ENCODE measurements around the gene FEZ2.

FEZ2 gene

DNA sequence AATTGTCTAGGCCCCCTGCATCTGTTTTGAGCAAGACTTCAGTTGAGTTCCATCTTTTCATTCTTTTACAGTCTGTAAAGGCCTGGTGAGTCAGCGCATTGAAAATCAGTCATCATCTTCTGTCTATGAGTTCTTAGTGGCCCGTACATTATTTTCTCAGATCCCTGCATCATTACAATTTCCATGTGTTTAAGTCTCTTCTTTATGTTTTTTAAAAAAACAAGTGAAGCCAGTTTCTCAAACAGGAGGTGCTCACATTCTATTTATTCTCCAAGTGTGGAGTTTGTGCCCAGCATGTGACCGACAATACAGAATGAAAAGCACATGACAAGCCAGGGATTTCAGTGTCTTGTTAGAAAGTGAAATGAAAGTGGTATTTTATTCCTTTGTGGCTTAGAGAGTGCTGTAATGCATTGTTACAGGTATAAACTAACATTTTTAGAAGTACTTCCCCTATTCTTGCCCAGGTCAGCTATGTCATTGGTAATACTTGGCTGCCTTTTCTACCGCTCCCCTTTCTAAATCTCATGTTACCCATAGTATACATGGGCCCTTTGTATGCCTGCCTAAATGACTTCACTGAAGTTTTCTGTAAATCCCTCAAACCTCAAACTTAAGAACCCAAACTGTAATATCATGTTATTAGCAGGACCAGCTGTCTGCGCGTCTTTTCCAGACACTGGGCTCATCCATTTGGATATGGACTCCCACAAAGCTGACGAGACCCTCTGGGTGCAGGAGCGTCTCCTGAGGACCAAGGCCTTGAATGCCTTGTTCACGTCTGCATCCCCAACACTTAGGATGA is 67.6 kb downstream of the FEZ2 start:
- ATAC-seq = peak; percentile 49
- TF ChIP-seq PPARA (CRISPR knock-in tag; IDR thresholded peaks at IDR 0.05; ENCODE audit: borderline replicate concordance) = no peak
- TF ChIP-seq ESRRG (CRISPR knock-in tag; IDR thresholded peaks at IDR 0.05) = no peak
- TF ChIP-seq TOX (CRISPR knock-in tag; IDR thresholded peaks at IDR 0.05; ENCODE audit: borderline replicate concordance) = no peak
- TF ChIP-seq ZC3H10 (CRISPR knock-in tag; IDR thresholded peaks at IDR 0.05) = no peak
- TF ChIP-seq, protein P1, sequence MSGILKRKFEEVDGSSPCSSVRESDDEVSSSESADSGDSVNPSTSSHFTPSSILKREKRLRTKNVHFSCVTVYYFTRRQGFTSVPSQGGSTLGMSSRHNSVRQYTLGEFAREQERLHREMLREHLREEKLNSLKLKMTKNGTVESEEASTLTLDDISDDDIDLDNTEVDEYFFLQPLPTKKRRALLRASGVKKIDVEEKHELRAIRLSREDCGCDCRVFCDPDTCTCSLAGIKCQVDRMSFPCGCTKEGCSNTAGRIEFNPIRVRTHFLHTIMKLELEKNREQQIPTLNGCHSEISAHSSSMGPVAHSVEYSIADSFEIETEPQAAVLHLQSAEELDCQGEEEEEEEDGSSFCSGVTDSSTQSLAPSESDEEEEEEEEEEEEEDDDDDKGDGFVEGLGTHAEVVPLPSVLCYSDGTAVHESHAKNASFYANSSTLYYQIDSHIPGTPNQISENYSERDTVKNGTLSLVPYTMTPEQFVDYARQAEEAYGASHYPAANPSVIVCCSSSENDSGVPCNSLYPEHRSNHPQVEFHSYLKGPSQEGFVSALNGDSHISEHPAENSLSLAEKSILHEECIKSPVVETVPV (CRISPR knock-in tag; IDR thresholded peaks at IDR 0.05) = no peak
- TF ChIP-seq BACH2 (CRISPR knock-in tag; IDR thresholded peaks at IDR 0.05; ENCODE audit: borderline replicate concordance) = no peak
- TF ChIP-seq GLIS3 (CRISPR knock-in tag; IDR thresholded peaks at IDR 0.05) = no peak
- TF ChIP-seq ZNF70 (CRISPR knock-in tag; IDR thresholded peaks at IDR 0.05) = no peak
- TF ChIP-seq TCF4 (CRISPR knock-in tag; IDR thresholded peaks at IDR 0.05; ENCODE audit: borderline replicate concordance) = no peak
- no peak for TF ChIP-seq ZFP3 (CRISPR knock-in tag; IDR thresholded peaks at IDR 0.05)
- no peak for TF ChIP-seq CSDC2 (CRISPR knock-in tag; IDR thresholded peaks at IDR 0.05)
- TF ChIP-seq, protein P2, sequence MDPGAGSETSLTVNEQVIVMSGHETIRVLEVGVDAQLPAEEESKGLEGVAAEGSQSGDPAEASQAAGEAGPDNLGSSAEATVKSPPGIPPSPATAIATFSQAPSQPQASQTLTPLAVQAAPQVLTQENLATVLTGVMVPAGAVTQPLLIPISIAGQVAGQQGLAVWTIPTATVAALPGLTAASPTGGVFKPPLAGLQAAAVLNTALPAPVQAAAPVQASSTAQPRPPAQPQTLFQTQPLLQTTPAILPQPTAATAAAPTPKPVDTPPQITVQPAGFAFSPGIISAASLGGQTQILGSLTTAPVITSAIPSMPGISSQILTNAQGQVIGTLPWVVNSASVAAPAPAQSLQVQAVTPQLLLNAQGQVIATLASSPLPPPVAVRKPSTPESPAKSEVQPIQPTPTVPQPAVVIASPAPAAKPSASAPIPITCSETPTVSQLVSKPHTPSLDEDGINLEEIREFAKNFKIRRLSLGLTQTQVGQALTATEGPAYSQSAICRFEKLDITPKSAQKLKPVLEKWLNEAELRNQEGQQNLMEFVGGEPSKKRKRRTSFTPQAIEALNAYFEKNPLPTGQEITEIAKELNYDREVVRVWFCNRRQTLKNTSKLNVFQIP (CRISPR knock-in tag; IDR thresholded peaks at IDR 0.05; ENCODE audit: borderline replicate concordance, low read depth) = no peak
- TF ChIP-seq ISL1 (CRISPR knock-in tag; IDR thresholded peaks at IDR 0.05) = no peak
- TF ChIP-seq, protein P3, sequence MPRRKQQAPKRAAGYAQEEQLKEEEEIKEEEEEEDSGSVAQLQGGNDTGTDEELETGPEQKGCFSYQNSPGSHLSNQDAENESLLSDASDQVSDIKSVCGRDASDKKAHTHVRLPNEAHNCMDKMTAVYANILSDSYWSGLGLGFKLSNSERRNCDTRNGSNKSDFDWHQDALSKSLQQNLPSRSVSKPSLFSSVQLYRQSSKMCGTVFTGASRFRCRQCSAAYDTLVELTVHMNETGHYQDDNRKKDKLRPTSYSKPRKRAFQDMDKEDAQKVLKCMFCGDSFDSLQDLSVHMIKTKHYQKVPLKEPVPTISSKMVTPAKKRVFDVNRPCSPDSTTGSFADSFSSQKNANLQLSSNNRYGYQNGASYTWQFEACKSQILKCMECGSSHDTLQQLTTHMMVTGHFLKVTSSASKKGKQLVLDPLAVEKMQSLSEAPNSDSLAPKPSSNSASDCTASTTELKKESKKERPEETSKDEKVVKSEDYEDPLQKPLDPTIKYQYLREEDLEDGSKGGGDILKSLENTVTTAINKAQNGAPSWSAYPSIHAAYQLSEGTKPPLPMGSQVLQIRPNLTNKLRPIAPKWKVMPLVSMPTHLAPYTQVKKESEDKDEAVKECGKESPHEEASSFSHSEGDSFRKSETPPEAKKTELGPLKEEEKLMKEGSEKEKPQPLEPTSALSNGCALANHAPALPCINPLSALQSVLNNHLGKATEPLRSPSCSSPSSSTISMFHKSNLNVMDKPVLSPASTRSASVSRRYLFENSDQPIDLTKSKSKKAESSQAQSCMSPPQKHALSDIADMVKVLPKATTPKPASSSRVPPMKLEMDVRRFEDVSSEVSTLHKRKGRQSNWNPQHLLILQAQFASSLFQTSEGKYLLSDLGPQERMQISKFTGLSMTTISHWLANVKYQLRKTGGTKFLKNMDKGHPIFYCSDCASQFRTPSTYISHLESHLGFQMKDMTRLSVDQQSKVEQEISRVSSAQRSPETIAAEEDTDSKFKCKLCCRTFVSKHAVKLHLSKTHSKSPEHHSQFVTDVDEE (CRISPR knock-in tag; IDR thresholded peaks at IDR 0.05) = no peak
- TF ChIP-seq RARB (CRISPR knock-in tag; IDR thresholded peaks at IDR 0.05) = no peak
- TF ChIP-seq, protein P4, sequence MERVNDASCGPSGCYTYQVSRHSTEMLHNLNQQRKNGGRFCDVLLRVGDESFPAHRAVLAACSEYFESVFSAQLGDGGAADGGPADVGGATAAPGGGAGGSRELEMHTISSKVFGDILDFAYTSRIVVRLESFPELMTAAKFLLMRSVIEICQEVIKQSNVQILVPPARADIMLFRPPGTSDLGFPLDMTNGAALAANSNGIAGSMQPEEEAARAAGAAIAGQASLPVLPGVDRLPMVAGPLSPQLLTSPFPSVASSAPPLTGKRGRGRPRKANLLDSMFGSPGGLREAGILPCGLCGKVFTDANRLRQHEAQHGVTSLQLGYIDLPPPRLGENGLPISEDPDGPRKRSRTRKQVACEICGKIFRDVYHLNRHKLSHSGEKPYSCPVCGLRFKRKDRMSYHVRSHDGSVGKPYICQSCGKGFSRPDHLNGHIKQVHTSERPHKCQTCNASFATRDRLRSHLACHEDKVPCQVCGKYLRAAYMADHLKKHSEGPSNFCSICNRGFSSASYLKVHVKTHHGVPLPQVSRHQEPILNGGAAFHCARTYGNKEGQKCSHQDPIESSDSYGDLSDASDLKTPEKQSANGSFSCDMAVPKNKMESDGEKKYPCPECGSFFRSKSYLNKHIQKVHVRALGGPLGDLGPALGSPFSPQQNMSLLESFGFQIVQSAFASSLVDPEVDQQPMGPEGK (CRISPR knock-in tag; IDR thresholded peaks at IDR 0.05; ENCODE audit: borderline replicate concordance) = no peak
- TF ChIP-seq SNAI2 (CRISPR knock-in tag; IDR thresholded peaks at IDR 0.05) = no peak
- no peak for TF ChIP-seq OSR1 (CRISPR knock-in tag; IDR thresholded peaks at IDR 0.05)

DNA sequence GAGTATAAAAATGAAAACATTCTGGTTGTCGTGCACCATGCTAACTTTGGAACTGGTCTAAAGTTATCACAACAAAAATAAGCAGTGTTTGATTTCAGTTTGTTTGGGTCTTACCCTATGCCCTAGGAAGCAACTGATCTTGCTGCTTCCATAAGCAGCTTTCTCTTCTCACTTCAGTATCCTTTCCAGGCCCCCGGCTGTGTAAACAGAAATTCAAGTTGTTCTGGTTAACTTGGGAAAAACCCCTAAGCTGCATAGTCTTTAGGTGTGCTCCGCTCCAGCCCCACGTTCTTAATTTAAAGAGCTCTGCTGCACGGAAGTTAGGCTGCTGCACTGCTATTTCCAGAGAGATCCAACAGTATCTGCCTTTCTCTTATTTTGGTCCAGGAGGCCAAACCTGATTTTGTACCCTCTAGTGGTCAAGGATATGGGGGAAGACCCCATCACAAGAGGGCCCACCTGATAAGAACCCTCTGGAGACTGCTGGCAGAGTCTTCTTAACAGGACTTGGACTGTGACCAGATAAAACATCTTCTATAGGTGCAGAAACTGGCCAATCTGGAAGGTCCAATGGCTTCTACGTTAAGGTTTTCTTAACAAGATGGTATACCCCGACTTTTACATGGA is 69.1 kb downstream of the FEZ2 start:
- TF ChIP-seq ZNF8 (CRISPR knock-in tag; IDR thresholded peaks at IDR 0.05) (no peak), ISL1 (CRISPR knock-in tag; IDR thresholded peaks at IDR 0.05) (no peak)
- ATAC-seq = no peak

DNA sequence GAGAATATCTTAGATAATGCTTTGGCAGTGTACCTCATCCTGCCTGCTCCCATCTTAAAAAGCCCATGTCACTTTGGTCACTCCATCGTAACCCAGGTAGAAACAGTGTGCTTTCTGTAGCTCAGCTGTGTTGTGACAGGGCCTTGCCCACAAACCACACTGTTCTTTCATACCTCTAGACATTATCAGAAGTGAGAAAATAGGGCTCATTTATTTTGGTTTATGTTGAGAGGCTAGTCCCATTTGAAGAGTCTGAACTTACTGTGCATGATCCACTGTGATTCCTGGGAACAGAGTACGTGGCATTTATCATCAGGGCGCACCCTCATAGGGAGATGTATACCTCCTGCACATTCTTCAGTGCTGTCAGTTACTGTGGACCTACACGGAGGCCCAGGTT is 69.7 kb downstream of the FEZ2 start:
- no peak for ATAC-seq
- TF ChIP-seq ISL1 (CRISPR knock-in tag; IDR thresholded peaks at IDR 0.05) (no peak), ZFP30 (CRISPR knock-in tag; IDR thresholded peaks at IDR 0.05) (no peak), ZFP3 (CRISPR knock-in tag; IDR thresholded peaks at IDR 0.05) (no peak), TOX (CRISPR knock-in tag; IDR thresholded peaks at IDR 0.05; ENCODE audit: borderline replicate concordance) (no peak), ZNF565 (CRISPR knock-in tag; conservative IDR thresholded peaks at IDR 0.05; ENCODE audit: low read depth) (no peak)
- TF ChIP-seq, protein P3 (CRISPR knock-in tag; IDR thresholded peaks at IDR 0.05) = no peak
- TF ChIP-seq, protein P5, sequence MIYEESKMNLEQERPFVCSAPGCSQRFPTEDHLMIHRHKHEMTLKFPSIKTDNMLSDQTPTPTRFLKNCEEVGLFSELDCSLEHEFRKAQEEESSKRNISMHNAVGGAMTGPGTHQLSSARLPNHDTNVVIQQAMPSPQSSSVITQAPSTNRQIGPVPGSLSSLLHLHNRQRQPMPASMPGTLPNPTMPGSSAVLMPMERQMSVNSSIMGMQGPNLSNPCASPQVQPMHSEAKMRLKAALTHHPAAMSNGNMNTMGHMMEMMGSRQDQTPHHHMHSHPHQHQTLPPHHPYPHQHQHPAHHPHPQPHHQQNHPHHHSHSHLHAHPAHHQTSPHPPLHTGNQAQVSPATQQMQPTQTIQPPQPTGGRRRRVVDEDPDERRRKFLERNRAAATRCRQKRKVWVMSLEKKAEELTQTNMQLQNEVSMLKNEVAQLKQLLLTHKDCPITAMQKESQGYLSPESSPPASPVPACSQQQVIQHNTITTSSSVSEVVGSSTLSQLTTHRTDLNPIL (CRISPR knock-in tag; IDR thresholded peaks at IDR 0.05; ENCODE audit: low read depth) = no peak
- TF ChIP-seq, protein P1 (CRISPR knock-in tag; IDR thresholded peaks at IDR 0.05) = no peak
